ENCODE measurements around the gene AVPR1B.

The AVPR1B gene

DNA sequence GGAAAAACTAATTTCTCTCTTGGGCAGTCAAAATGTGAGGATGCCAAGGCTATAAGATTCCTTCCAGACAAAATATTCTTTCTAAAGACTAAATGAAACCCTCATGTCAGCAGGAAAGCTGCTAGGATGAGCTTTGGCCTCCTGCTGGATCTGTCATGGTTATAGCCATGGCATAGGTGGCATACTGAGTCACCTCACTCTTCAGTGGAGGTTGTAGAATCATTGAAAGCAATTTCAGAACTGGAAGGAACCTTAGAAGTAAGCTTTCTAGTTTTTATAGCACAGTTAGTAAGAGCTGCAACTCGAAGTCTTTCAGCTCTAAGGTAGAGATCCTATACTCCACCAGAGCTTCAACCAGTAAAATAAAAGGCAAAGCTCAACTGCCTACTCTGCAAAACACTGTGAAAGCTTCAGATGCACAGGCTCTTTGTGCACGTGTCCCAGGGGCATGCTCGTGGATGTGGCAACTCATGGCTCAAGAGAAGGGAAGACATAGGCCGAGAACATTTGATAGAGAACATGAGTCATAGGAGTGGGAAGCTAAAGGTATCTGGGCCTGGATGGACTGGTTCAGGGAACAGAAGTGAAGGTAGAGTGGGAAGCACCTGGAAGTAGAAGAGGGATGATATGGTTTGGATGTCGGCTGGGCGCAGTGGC is 5.8 kb downstream of the AVPR1B start:
- no peak for DNase-seq

DNA sequence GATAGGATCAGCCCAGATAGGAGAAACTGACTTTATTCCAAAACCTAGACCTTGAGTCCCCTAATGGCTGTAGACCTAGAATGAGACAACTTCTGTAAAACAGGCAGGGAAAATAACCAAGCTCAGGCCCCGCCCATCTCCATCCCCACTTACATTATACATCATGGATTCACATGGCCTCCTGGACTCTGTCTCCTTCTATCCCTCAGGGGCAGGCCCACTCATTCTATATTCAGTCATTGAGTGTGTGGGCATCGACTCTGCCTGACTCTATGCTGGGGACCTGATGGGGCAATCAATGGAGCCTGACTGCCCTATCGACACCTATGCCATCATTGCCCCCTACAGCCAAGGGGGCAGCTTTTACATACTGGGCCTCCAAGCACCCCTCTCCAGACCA is 6.4 kb downstream of the AVPR1B start:
- DNase-seq: no peak

DNA sequence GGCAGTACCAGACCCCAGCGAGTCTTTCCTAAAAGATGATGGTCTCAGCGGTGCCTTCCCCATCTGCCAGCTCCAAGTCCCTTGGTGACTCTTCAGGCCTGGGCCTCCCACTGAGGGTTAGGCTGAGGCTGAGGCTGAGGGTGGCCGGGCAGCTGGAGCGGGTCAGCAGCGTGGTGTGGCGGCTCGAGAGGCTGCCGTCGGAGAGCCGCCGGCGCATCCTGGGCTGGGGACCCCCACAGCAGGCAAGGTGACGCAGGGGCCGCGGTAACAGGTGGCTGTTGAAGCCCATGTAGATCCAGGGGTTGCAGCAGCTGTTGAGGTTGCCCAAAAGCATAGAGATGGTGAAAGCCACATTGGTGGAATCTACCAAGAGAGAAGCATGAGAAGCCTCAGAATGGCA is 7.0 kb downstream of the AVPR1B start:
- DNase-seq: no peak

DNA sequence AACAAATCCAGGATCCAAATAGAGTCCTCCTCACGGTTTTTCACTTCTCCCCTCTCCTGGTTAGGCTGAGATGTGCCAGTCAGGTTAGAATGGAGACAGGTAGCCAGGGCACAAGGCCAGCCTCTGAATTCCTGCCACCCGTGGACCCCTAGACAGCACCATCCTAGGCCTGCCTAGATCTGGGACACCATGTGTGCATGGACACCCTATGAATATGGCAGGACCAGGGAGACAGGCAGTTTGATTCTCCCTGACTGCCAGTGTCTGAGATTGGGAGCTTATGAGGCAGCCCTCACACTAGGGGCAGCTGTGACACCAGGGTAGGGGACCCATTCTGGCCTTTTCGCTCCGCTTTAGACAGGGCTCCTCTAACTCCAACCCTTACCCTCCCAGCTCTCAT is 7.5 kb downstream of the AVPR1B start:
- no peak for DNase-seq

DNA sequence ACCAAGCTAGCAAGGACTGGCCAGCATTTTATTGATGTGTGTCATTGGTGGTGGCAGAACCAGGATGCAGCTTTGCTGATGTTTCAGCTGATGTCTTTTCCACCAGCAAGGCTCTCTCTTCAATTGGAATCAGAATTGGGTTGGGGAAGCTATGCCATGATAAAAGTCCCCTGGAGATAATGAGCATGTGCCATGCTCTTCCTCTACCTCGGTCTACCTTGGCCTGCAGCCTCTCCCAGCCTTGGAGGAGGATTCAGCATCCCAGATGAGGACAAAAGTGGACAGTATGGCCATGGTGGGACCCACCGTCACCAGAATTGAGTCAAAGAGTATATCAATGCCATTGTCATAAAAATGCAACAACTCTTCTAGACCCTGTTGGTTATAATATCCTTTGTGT is 8.6 kb downstream of the AVPR1B start:
- no peak for DNase-seq

DNA sequence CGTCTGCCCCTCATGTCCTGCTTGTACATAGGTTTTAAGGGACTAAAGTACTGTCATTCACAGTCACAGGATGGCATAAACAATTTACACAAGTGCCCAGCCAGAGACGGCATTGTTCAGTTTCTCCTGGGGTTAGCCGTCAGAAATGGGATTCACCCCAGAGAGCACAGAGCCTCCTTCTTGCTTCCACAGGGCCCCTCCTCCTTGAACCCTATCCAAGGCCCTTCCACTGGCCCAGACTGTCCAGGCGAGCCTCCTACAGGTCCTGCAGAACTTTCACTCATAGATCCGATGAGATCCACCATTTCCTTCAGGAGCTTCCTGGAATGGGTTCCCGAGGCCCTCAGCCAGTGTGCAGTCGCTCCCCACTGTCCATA is 10.0 kb downstream of the AVPR1B start:
- no peak for DNase-seq

DNA sequence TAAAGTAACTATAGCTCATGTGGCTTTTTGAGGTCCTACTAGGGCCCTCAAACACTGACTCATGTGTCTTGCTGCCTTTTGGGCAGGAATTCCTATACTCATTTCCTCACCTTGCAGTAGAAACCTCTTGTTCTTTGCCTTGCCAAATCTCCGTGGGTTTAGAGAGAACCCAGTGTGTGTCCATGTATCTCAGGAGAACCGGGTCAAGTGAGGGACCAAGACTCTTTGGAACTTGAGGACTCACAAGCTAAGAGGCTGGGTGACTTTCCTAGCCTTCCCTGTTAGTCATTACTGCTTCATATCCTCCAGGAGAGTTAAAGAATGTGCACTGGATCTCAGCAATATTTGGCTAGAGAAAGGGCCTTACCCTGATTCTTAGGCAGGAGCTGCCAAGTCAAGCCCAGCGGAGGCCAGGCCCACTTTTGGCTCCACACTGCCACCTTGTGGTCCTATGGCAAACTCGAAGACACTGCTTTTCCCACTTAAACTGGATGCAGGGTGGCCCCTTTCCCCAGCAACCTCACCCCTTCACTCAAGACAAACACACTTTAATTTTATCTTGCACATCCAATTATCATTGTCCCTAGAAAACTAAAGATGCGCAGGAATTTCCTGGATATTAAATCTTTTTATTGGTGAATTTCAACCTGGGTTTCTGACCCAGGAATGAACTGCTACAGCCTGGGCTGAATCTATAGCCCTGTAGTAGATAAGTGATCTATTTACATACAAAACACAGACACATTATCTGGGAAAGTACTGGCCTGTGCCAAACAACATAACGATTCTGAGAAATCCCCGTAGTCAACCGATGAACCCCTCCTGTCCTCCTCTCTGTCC is 10.6 kb downstream of the AVPR1B start:
- peak; percentile 88 for DNase-seq

DNA sequence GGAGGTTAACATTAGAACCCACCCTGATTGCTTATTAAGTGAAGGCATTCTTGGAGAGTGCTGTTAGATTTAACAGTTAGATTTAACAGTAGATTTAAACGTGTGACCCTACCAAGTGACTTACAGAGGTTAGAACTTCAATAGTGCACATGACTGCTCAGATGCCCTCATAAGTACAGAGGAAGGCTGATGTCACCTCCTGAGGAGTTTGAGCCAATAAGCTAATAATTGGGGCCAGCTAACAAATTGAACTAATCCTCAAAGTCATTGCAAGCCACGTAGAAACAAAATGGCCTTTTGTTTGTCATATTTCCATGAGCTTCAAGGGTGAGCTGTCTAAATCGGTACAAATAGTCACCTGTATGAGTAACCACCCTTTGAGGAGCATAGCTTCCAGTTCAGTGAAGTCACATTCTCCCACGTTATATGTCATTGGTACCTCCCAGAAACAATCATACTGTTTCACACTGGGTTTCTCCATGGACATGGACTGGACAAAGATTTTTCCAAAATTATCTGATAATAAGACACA is 11.7 kb downstream of the AVPR1B start:
- no peak for DNase-seq

DNA sequence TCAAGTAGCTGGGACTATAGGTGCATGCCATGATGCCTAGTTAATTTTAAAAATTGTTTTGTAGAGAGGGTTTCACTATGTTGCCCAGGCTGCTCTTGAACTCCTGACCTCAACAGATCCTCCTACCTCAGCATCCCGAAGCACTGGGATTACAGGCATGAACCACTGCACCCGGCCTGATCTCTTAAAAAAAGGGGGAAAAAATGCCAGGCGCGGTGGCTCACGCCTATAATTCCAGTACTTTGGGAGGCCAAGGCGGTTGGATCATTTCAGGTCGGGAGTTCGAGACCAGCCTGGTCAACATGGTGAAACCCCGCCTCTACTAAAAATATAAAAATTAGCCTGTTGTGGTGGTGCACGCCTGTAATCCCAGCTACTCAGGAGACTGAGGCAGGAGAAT is 13.2 kb downstream of the AVPR1B start:
- no peak for DNase-seq

DNA sequence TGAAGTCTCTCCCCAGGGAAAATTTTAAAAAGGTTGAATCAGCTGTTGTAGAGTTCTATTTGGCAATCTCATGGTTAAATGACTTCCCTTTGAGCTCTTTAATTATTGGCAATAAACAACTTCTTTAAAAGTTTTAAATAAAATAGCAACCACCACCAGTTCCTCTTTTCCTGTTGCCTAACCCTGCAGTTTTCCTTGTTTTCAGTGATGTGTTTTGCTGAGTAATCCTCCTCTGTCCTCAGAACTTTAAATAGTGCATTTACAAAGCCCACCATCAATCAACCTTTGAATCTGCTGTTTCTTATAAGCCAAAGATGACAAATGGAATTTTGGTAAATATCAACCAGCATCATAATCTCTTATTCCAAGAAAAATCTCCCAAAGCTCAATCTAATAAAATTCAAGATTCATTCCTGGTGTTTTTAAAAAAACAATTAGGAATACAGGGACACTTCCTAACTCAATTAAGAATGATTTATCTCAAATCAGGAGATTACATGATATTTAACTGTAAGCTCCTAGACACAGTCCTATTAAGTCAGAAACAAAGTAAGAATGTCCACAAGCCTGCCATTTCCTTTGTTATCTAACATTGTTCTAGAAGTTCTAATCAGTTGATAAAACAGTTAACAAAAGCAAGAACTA is 14.8 kb downstream of the AVPR1B start:
- DNase-seq: no peak

DNA sequence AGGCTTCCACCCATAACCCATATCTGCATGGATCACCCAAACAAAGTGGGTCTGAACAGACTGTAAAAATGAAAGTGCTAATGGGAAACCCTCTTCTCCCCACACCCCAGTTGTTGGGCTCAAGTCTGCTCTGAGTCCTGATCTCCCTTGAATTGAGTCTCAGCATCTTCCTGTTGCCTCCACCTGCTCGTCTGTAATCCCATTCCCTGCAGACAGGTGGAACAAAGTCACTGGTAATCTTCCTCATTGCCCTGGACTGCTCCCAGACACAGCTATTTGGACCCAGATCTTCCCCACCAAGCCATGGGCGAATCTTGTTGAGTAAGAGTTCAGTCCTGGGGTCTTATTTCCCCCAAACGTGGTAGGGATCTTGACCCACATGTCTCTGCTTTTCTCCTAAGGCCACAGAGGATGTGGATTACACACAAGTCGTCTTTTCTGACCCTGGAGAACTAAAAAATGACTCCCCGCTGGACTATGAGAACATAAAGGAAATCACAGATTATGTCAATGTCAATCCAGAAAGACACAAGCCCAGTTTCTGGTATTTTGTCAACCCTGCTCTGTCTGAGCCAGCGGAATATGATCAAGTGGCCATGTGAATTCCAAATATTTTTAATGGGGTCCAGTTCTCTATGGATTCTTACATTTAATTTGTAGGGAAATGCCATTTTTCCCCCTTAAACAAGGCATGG is 15.7 kb downstream of the AVPR1B start:
- DNase-seq: no peak

DNA sequence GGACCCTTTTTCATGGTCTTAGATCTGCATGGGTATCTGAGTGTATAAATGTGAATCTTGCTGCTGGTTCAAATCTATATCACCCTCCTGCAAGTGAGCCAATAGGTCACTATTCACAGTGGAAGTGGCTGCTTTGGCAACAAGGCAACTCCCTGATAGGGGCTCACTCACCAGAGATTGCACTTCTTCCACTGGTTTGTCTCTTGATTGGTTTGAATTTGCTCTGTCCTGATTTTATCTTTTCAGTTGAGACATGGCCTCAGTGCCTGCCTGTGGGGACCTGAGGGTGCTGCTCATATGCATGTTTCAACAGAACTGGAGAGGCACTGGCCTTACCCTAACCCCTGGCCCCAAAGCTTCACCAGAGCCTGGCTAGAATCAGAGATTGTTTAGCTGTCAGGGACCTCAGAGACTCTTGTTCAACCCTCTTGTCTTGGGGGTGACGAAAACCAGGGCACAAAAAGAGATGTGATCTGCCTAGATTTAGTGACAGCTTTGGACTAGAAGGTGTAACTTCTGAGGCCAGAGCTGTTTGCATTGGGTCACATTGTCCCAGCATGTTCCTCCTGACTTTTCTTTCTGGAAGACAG is 16.9 kb downstream of the AVPR1B start:
- DNase-seq: no peak

DNA sequence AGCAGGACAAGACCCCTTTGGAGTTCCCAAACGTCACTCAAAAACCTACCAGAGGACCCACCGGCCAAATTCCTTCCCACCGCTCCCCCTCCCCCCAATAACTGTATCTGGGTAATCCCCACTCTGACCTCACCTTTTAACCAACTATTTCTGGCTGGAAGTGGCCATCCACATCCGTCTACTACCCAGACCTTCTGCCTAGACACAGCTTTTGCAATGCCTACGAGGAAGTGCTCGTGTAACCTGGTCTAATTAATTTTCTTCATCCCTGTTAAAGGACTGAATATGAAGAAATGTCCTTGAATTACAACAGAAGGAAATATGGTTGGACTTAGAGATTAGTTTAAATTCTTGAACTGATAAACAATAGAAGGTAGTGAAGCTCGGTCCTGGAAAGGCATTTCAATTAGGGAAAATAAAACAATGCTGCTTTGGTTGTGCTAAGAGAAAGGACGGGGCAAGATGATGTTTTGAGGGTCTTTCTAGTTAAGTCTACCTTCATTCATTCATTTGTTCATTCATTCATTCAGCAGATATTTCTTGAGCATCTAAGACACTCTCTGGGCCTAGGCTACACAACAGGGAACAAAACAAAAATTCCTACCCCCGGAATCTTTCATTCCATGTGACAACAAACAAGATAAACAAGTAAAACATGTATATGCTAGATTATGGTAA is 18.8 kb downstream of the AVPR1B start:
- DNase-seq: no peak

DNA sequence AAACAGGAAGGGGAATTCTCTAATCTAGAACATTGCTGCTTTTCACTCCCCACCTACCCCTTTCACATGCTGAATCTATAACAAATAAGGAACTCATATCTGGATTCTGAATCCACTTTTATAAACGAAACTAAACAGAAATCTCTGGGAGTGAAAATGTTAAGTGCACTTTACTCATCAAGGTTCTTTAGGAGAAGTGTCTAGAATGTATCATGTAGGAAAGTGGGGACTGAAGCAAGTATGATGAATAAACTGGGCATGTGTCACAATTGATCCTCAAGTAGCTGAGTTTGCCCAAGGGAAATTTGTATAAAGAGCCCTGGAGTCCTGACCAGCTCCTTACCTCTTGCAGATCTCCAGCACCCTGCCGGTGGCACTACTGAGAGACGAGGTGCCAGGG is 19.8 kb downstream of the AVPR1B start:
- no peak for DNase-seq

DNA sequence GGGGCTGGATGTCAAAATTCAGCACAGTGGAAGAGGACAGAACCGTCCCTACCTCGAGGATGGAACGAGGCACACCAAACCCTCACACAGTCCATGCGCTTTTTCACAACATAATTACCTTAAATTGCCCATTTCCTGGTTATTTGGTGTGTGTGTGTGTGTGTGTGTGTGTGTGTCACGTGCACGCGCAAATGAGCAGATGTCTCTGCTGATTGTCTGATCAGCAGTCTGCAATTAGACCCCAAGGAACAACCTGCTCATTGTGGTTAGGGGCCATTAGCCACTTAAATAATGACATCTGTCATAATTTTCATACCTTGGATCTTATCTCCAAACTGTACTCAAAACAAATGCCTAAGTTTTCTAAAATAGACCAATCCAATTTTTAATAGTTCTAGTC is 23.2 kb downstream of the AVPR1B start:
- DNase-seq: no peak

DNA sequence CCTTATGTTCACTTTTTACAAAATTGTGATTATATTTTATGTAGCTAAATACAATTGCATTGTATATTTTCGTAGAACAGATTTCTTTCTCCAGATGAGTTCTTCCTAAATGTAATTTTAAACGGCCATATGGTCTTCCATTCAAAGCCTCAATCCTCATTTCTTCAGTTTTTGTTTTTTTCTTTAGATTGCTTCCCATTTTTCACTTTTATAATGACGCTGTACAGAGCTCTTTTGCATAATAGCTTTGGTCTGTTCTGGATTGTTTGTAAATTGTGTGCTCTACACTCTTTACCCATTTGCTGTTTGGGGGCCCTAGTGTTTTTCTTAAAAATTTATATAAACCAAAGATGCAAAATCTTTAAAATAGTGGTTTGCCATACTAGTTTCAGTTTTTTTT is 27.8 kb downstream of the AVPR1B start:
- no peak for DNase-seq

DNA sequence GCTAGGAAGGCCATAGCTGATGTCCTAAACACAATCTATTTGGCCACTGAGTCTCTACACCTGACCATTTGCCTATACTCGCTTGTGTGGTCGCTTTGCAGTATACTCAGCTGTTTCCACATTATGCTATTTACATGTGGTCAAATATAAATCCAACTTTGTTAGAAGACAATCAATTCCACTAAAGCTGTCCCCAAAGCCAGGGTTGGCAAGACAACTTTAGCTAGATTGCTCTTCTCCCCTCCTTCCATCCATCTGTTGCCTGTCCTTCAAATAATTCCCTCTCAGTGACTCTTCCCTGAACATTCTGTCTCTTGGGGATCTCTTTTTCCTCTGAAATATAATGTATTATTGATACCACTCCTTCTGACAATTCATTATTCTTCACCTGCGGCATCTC is 30.1 kb downstream of the AVPR1B start:
- no peak for DNase-seq

DNA sequence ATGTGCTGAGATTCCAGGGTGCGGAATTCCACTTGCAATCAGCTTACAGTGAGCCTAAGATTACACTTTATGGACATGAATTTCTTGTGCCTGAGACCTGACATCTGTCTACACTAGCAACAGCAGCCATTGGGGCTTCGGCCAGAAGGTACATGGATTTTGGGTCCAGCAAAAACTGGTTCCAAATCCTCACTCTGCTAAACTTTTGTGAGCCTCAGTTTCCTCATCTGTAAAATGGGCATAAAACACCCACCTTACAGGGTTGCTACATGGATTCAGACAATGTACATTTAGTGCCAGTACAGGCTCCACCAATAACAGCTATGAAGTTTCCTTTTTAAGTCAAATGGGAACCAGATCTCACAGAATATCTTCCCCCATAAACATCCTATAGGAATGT is 33.4 kb downstream of the AVPR1B start:
- DNase-seq: no peak

DNA sequence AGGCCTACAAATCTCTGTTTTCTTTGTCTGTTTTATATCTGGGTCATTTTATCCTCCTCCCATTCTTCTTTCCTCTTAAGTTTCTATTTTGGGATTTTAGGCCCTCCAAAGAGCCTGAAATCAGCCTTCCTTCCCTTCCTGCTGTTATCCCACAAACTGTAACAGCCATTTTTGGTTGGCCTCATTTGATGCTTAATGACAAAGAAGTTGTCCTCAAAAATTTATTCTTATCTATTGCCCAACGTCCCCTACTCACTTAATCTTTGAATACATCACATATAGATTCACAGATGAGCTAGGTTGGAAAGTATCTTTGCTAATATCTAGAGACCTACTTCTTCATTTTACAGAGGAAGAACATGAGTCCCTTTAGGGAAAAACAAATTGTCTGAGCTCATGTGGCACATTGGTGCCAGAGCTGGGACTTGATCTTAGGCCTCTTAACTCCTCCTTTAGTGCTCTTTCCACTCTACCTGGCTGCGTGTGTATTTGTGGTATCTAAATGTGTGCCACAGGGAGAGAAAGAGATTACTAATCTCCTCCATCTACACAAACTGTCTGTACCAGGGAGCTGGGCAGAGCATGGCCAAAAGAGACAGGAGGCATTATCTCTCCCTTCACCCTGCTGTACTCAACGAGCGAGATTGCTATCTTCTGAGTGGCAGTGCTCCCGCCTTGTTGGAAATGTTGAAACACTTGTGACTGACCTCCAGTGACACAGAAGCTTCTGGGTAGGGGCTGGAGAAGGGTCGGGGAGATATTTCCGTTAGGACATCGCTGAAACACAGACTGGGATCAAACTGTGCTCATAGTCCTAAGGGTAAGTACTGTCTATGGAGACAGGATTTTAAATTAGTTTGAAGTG is 34.1 kb downstream of the AVPR1B start:
- DNase-seq: no peak

DNA sequence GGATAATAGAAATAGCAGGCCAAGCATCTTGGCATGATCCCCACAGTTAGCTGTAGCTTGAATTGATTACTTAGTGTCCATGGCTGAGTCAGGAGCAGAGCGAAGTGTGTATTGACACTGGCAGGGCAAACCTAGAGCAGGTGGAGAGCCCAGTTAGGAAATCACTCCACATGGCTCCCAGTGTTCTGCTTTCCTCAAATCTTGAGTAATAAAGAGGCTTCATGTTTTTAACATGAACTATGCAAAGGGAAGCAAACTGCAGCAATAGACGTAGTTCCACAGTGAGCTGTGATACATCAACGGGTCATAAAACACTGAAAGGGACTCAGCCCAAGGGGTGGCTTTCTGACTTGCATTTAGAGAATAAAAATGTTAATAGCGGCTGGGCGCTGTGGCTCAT is 35.3 kb downstream of the AVPR1B start:
- DNase-seq: no peak
